BLaER1 (cell line): ENCODE measurements around the gene ZFAND4.
"Not testable (repeated sequence)": the region's sequence is repeated elsewhere in the genome, so short reads cannot be mapped to it uniquely, and the experiment has no call there.

Experiments used
- H3K27ac ChIP-seq: shearing (Covaris generic); formaldehyde crosslinking; 2 replicates; pipeline ENCODE4 v1.8.1; 2022
- H3K27me3 ChIP-seq: shearing (Covaris generic); formaldehyde crosslinking; 2 replicates; pipeline ENCODE4 v1.8.1; 2022
- H3K36me3 ChIP-seq: shearing (Covaris generic); formaldehyde crosslinking; 2 replicates; pipeline ENCODE4 v1.8.1; 2022
- H3K4me1 ChIP-seq: shearing (Covaris generic); formaldehyde crosslinking; 2 replicates; pipeline ENCODE4 v1.8.1; 2022
- H3K4me2 ChIP-seq: shearing (Covaris generic); formaldehyde crosslinking; 2 replicates; pipeline ENCODE4 v1.8.1; 2022
- H3K4me3 ChIP-seq: shearing (Covaris generic); formaldehyde crosslinking; 2 replicates; pipeline ENCODE4 v1.8.1; 2022
- H3K9ac ChIP-seq: shearing (Covaris generic); formaldehyde crosslinking; 2 replicates; pipeline ENCODE4 v1.8.1; 2022
- H3K9me3 ChIP-seq: shearing (Covaris generic); formaldehyde crosslinking; 2 replicates; pipeline ENCODE4 v1.8.1; 2022
- H4K20me1 ChIP-seq: shearing (Covaris generic); formaldehyde crosslinking; 2 replicates; pipeline ENCODE4 v1.8.1; 2022
- Cebpa-rat ChIP-seq: shearing (Covaris generic); IDR thresholded peaks from 2 replicates; pipeline ENCODE4 v1.8.1; 2022

The ZFAND4 gene

GRCh38 chr10:45660876-45661411 is 11.6 kb downstream of the ZFAND4 start:
- Histone ChIP-seq H3K4me3 (no peak overlapping the region), H3K27ac (no peak overlapping the region), H4K20me1 (no peaks in the 10 kb centered on the region), H3K4me2 (no peak overlapping the region), H3K27me3 (no peaks in the 10 kb centered on the region), H3K4me1 (0 out of 2 replicates have a peak, but pooled peaks cover 6% of the 10 kb centered on the region), H3K9me3 (0 out of 2 replicates have a peak, but pooled peaks cover 8% of the 10 kb centered on the region), H3K36me3 (no peaks in the 10 kb centered on the region), H3K9ac (no peak overlapping the region)
- TF ChIP-seq Cebpa-rat, result no peak

DNA sequence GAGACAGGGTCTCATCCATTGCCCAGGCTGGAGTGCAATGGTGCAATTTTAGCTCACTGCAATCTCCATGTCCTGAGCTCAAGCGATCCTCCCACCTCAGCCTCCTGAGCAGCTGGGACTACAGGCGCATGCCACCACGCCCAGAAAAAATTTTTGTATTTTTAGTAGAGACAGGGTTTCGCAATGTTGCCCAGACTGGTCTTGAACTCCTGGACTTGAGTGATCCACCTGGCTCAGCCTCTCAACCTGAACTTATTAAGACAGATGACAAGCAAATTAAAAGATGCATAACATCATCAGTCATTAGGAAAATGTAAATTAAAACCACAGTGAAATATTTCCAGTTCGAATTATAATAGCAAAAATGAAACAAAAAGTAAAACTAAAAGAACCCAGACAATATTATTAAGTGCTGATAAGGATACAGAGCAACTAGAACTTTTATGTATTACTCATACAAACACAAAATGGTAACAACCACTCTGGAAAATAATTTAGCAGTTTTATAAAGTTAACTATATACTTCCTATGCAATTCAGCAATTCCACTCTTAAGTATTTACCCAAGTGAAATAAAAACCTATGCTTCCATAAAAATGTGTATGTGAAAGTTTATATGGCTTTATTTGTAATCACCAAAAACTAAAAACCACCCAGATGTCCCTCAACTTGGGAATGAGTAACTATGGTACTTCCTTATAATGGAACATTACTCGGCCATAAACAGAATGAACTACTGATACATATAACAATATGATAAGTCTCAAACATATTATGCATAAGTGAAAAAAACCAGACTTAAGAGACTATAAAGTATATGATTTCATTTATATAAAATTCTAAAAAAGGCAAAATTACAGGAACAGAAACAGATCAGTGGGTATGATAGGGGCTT is 15.3 kb downstream of the ZFAND4 start:
- 0 out of 2 replicates have a peak, but pooled peaks have one; percentile 8 for TF ChIP-seq Cebpa-rat
- Histone ChIP-seq H3K27ac (no peak overlapping the region), H3K4me2 (no peak overlapping the region), H3K36me3 (no peaks in the 10 kb centered on the region), H3K9me3 (0 out of 2 replicates have a peak, but pooled peaks cover 8% of the 10 kb centered on the region), H3K4me1 (0 out of 2 replicates have a peak, but pooled peaks cover 6% of the 10 kb centered on the region), H3K4me3 (no peak overlapping the region), H4K20me1 (no peaks in the 10 kb centered on the region), H3K27me3 (no peaks in the 10 kb centered on the region), H3K9ac (no peak overlapping the region)

DNA sequence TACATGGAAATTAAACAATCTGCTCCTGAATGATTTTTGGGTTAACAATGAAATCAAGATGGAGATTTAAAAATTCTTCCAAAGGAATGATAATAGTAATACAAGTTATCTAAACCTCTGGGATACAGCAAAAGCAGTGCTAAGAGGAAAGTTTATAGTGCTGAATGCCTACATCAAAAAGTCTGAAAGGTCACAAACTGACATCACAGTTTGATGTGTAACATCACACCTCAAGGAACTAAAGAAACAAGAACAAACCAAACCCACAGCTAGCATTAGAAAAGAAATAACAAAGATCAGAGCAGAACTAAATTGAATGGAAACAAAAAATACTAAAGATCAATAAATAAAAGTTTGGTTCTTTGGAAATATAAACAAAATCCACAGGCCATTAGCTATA is 17.4 kb downstream of the ZFAND4 start:
- no peaks in the 10 kb centered on the region for H3K36me3 ChIP-seq
- no peaks in the 10 kb centered on the region for H3K9me3 ChIP-seq
- no peaks in the 10 kb centered on the region for H4K20me1 ChIP-seq
- H3K4me1 ChIP-seq, result 0 out of 2 replicates have a peak, but pooled peaks cover 5% of the 10 kb centered on the region
- H3K4me2 ChIP-seq, result no peak overlapping the region
- no peaks in the 10 kb centered on the region for H3K27me3 ChIP-seq
- no peak overlapping the region for H3K27ac ChIP-seq
- H3K4me3 ChIP-seq, result no peak overlapping the region
- TF ChIP-seq Cebpa-rat, result no peak
- H3K9ac ChIP-seq, result no peak overlapping the region

DNA sequence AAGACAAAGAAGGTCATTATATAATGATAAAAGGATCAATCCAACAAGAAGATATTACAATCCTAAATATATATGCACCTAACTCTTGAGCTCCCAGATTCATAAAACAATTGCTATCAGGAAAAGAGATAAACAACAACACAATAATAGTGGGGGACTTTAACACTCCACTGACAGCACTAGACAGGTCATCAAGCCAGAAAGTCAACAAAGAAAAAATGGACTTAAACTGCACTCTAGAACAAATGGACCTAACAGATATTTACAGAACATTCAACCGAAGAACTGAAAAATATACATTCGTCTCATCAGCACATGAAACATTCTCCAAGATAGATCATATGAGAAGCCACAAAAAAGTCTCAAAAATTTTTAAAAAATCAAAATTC is 17.8 kb downstream of the ZFAND4 start:
- not testable (repeated sequence) for H3K27ac ChIP-seq, H3K9me3 ChIP-seq, H4K20me1 ChIP-seq, H3K4me1 ChIP-seq, H3K4me2 ChIP-seq, H3K36me3 ChIP-seq, H3K27me3 ChIP-seq, H3K9ac ChIP-seq, H3K4me3 ChIP-seq

- TF ChIP-seq Cebpa-rat, result no peak
- no peaks in the 10 kb centered on the region for H3K27me3 ChIP-seq
- H3K9ac ChIP-seq, result no peak overlapping the region
- no peaks in the 10 kb centered on the region for H3K4me1 ChIP-seq
- H3K4me3 ChIP-seq, result no peak overlapping the region
- H3K27ac ChIP-seq, result no peak overlapping the region
- no peaks in the 10 kb centered on the region for H4K20me1 ChIP-seq
- H3K9me3 ChIP-seq, result no peaks in the 10 kb centered on the region
- H3K4me2 ChIP-seq, result no peak overlapping the region
- H3K36me3 ChIP-seq, result no peaks in the 10 kb centered on the region
Measured at GRCh38 chr10:45653454-45653853, 19.1 kb downstream of the ZFAND4 start.

- no peak overlapping the region for H3K27ac ChIP-seq
- no peaks in the 10 kb centered on the region for H3K4me1 ChIP-seq
- no peaks in the 10 kb centered on the region for H3K27me3 ChIP-seq
- no peaks in the 10 kb centered on the region for H3K9me3 ChIP-seq
- TF ChIP-seq Cebpa-rat, result no peak
- no peak overlapping the region for H3K4me2 ChIP-seq
- H4K20me1 ChIP-seq, result no peaks in the 10 kb centered on the region
- no peak overlapping the region for H3K9ac ChIP-seq
- H3K4me3 ChIP-seq, result no peak overlapping the region
- no peaks in the 10 kb centered on the region for H3K36me3 ChIP-seq
Measured at GRCh38 chr10:45652511-45652910, 20.1 kb downstream of the ZFAND4 start.

- TF ChIP-seq Cebpa-rat, result no peak
- H3K36me3 ChIP-seq, result 0 out of 2 replicates have a peak, but pooled peaks cover 4% of the 10 kb centered on the region
Measured at GRCh38 chr10:45649296-45649695, 23.3 kb downstream of the ZFAND4 start.

GRCh38 chr10:45647118-45647517 is 25.5 kb downstream of the ZFAND4 start:
- no peak overlapping the region for H3K27ac ChIP-seq
- no peaks in the 10 kb centered on the region for H3K9me3 ChIP-seq
- H3K27me3 ChIP-seq, result no peaks in the 10 kb centered on the region
- H3K9ac ChIP-seq, result no peak overlapping the region
- TF ChIP-seq Cebpa-rat, result no peak
- H4K20me1 ChIP-seq, result no peaks in the 10 kb centered on the region
- 0 out of 2 replicates have a peak, but pooled peaks cover 4% of the 10 kb centered on the region for H3K36me3 ChIP-seq
- no peak overlapping the region for H3K4me2 ChIP-seq
- H3K4me1 ChIP-seq, result no peaks in the 10 kb centered on the region
- H3K4me3 ChIP-seq, result no peak overlapping the region

More at GRCh38 chr10:45649296-45649695, 23.3 kb downstream of the ZFAND4 start:
- H4K20me1 ChIP-seq, result no peaks in the 10 kb centered on the region
- H3K27me3 ChIP-seq, result no peaks in the 10 kb centered on the region
- H3K4me3 ChIP-seq, result no peak overlapping the region
- no peak overlapping the region for H3K27ac ChIP-seq
- H3K9ac ChIP-seq, result no peak overlapping the region
- no peaks in the 10 kb centered on the region for H3K4me1 ChIP-seq
- no peaks in the 10 kb centered on the region for H3K9me3 ChIP-seq
- H3K4me2 ChIP-seq, result no peak overlapping the region

- H3K27ac ChIP-seq, result no peak overlapping the region
- no peak for TF ChIP-seq Cebpa-rat
- H3K4me2 ChIP-seq, result no peak overlapping the region
- H3K27me3 ChIP-seq, result no peaks in the 10 kb centered on the region
- H3K4me1 ChIP-seq, result no peaks in the 10 kb centered on the region
- H3K9ac ChIP-seq, result no peak overlapping the region
- no peaks in the 10 kb centered on the region for H4K20me1 ChIP-seq
- H3K9me3 ChIP-seq, result no peaks in the 10 kb centered on the region
- 0 out of 2 replicates have a peak, but pooled peaks cover 8% of the 10 kb centered on the region for H3K36me3 ChIP-seq
- no peak overlapping the region for H3K4me3 ChIP-seq
Measured at GRCh38 chr10:45646384-45647050, 26.1 kb downstream of the ZFAND4 start.

- H3K27ac ChIP-seq, result no peak overlapping the region
- H3K4me1 ChIP-seq, result no peaks in the 10 kb centered on the region
- no peaks in the 10 kb centered on the region for H3K27me3 ChIP-seq
- H4K20me1 ChIP-seq, result no peaks in the 10 kb centered on the region
- no peak overlapping the region for H3K9ac ChIP-seq
- no peak overlapping the region for H3K4me2 ChIP-seq
- H3K4me3 ChIP-seq, result no peak overlapping the region
- H3K9me3 ChIP-seq, result no peaks in the 10 kb centered on the region
- TF ChIP-seq Cebpa-rat, result no peak
- H3K36me3 ChIP-seq, result 0 out of 2 replicates have a peak, but pooled peaks cover 8% of the 10 kb centered on the region
Measured at GRCh38 chr10:45644527-45644926, 28.0 kb downstream of the ZFAND4 start.
